Lower leg skin (tissue), 4 donors: ENCODE data around the gene ZNF384. TPM values are rescaled to one million over a fixed set of nuclear protein-coding genes. Genes with fewer than 3 reads are reported as not detected.

Experiments
- DNase-seq, 2 donors: peaks; one replicate each; pipeline ENCODE4 v3.0.0-alpha.2; 2019; ENCODE audit warnings: low spot score in 2 of 2
- H3K4me3 ChIP-seq: fragments of 200-600 bp; sonication (generic); 2 replicates; pipeline ENCODE4 v1.5.1; 2017; ENCODE audit warnings: mild to moderate bottlenecking, low read depth; ENCODE audit not compliant: poor library complexity, severe bottlenecking
- CTCF ChIP-seq, 3 donors: fragments of 450-650 bp; IDR thresholded peaks; one replicate each; pipeline ENCODE4 v1.5.1; 2016; ENCODE audit warnings: antibody characterized with exemption in 3 of 3, mild to moderate bottlenecking in 3 of 3, moderate library complexity in 2 of 3
- POLR2A ChIP-seq, 2 donors: fragments of 450-650 bp; IDR thresholded peaks; one replicate each; pipeline ENCODE4 v1.6.1; 2016 to 2017; ENCODE audit warnings: antibody characterized with exemption in 2 of 2, mild to moderate bottlenecking in 1 of 2, moderate library complexity in 1 of 2
- WGBS, 2 donors: methylation state at CpG; one replicate each; pipeline ENCODE4 v1.1.5; 2018; 5-methylcytosine and 5-hydroxymethylcytosine counted together
- intact Hi-C: fragments of 100-400 bp; cut with DNase I; formaldehyde crosslinking; loops from one replicate; pipeline ENCODE4 v1.15.0; 2023; ENCODE audit warnings: low total_unique reads
- total RNA-seq, 4 donors: library from RNA; depleted of rRNA; stranded (reverse); fragments of >200 nt; gene quantifications; one replicate each; pipeline ENCODE4 v1.1.0, GENCODE V29; 2016

ZNF384 gene
- total RNA-seq, 4 donors from 2014 or later, result 22.7 to 79.9 (median 33.7) TPM

- 69 to 78% methylated on average over 4 of the region's 4 CpGs for WGBS, 2 donors
- DNase-seq, result no peak
- no peak overlapping the region for H3K4me3 ChIP-seq
- intact Hi-C loops, result no loop called here
- TF ChIP-seq POLR2A (IDR thresholded peaks at IDR 0.05) (no peak), CTCF (IDR thresholded peaks at IDR 0.05) (no peak)
These were observed 48.7 kb downstream of the ZNF384 start for GRCh38 chr12:6640497-6640896.

- H3K4me3 ChIP-seq, result no peak overlapping the region
- TF ChIP-seq CTCF (IDR thresholded peaks at IDR 0.05) (no peak), POLR2A (IDR thresholded peaks at IDR 0.05) (no peak)
- no peak for DNase-seq
- 79% methylated on average over 11 of the region's 11 CpGs for WGBS, 2 donors
- intact Hi-C loops, result no loop called here
These were observed 49.9 kb downstream of the ZNF384 start for GRCh38 chr12:6639151-6639801.

GRCh38 chr12:6638305-6638704 lies 50.9 kb downstream of the ZNF384 start:
- no peak for TF ChIP-seq POLR2A (IDR thresholded peaks at IDR 0.05)
- no peak for TF ChIP-seq CTCF (IDR thresholded peaks at IDR 0.05)
- no peak for DNase-seq
- H3K4me3 ChIP-seq, result no peak overlapping the region
- WGBS, 2 donors, result 56 to 60% methylated on average over 9 of the region's 9 CpGs
- intact Hi-C loops, result no loop called here

- peak; percentile 75 to 92 for DNase-seq
- intact Hi-C loops, result no loop called here
- no peak for TF ChIP-seq POLR2A (IDR thresholded peaks at IDR 0.05)
- no peak for TF ChIP-seq CTCF (IDR thresholded peaks at IDR 0.05)
- WGBS, 2 donors, result 18 to 28% methylated on average over 18 of the region's 18 CpGs
- no peak within 1 kb of the TSS for H3K4me3 ChIP-seq
These were observed 53.2 kb downstream of the ZNF384 start, which contains the start of gene LPAR5 for GRCh38 chr12:6635856-6636531. Gene LPAR5 (minus strand): TSS chr12:6635959. CDS start chr12:6621248, 14,711 bp downstream.

- no peak overlapping the region for H3K4me3 ChIP-seq
- 30 to 41% methylated on average over 5 of the region's 5 CpGs for WGBS, 2 donors
- intact Hi-C loops, result no loop called here
- TF ChIP-seq POLR2A (IDR thresholded peaks at IDR 0.05), result no peak
- TF ChIP-seq CTCF (IDR thresholded peaks at IDR 0.05), result no peak
- DNase-seq, result no peak
These were observed 53.8 kb downstream of the ZNF384 start for GRCh38 chr12:6635375-6635855.
